ENCODE measurements around the gene NAA38. TPM values are rescaled to one million over a fixed set of nuclear protein-coding genes. Genes with fewer than 3 reads are reported as not detected.

Gene NAA38
- total and polyA plus RNA-seq, 8 donors = 20.1 to 87.2 (median 28.0) TPM

DNA sequence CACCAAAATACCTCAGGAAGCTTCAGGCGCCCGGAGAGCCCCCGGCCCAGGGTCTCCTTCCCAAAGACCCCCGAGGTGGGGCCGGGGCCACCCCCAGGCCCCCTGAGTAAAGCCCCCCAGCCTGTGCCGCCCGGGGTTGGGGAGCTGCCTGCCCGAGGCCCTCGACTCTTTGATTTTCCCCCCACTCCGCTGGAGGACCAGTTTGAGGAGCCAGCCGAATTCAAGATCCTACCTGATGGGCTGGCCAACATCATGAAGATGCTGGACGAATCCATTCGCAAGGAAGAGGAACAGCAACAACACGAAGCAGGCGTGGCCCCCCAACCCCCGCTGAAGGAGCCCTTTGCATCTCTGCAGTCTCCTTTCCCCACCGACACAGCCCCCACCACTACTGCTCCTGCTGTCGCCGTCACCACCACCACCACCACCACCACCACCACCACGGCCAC, 9.2 kb downstream of the NAA38 start:
- no peaks in the 10 kb centered on the region for H3K27me3 ChIP-seq
- peaks cover 0 to 32% (median 6%) of the 10 kb centered on the region in 3 donors for H3K36me3 ChIP-seq
- DNase-seq (peak in 3 of 6 donors; percentile 23 to 67 (median 44)), ATAC-seq (no peak), FAIRE-seq (no peak)
- TF ChIP-seq, protein P1, sequence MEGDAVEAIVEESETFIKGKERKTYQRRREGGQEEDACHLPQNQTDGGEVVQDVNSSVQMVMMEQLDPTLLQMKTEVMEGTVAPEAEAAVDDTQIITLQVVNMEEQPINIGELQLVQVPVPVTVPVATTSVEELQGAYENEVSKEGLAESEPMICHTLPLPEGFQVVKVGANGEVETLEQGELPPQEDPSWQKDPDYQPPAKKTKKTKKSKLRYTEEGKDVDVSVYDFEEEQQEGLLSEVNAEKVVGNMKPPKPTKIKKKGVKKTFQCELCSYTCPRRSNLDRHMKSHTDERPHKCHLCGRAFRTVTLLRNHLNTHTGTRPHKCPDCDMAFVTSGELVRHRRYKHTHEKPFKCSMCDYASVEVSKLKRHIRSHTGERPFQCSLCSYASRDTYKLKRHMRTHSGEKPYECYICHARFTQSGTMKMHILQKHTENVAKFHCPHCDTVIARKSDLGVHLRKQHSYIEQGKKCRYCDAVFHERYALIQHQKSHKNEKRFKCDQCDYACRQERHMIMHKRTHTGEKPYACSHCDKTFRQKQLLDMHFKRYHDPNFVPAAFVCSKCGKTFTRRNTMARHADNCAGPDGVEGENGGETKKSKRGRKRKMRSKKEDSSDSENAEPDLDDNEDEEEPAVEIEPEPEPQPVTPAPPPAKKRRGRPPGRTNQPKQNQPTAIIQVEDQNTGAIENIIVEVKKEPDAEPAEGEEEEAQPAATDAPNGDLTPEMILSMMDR (IDR thresholded peaks at IDR 0.05) = no peak
- H3K27ac ChIP-seq = no peak overlapping the region
- no peak overlapping the region for H3K4me3 ChIP-seq
- peaks cover 7 to 10% (median 9%) of the 10 kb centered on the region in 3 donors for H3K4me1 ChIP-seq
- H3K9me3 ChIP-seq = no peaks in the 10 kb centered on the region
- 83 to 96% methylated on average over 12 to 20 of the region's 20 CpGs for WGBS, 2 donors
- intact Hi-C loops (cut with DNase I) = no loop called here

DNA sequence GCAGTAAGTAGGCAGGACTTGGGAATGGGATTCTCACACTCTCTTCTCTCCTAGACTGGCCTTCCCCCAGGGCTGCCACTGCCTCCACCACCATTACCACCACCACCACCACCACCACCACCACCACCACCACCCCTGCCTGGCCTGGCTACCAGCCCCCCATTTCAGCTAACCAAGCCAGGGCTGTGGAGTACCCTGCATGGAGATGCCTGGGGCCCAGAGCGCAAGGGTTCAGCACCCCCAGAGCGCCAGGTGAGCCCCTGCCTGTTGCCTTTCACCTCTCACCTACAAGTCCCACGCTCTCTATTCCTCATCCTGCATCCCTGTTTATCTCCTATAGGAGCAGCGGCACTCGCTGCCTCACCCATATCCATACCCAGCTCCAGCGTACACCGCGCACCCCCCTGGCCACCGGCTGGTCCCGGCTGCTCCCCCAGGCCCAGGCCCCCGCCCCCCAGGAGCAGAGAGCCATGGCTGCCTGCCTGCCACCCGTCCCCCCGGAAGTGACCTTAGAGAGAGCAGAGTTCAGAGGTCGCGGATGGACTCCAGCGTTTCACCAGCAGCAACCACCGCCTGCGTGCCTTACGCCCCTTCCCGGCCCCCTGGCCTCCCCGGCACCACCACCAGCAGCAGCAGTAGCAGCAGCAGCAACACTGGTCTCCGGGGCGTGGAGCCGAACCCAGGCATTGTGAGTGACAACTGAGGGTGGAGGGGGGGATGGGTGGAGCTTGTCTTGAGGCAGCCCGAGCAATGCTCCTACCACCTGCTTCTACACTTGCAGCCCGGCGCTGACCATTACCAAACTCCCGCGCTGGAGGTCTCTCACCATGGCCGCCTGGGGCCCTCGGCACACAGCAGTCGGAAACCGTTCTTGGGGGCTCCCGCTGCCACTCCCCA, 10.3 kb downstream of the NAA38 start:
- H3K36me3 ChIP-seq = peaks cover 0 to 27% (median 6%) of the 10 kb centered on the region in 3 donors

DNA sequence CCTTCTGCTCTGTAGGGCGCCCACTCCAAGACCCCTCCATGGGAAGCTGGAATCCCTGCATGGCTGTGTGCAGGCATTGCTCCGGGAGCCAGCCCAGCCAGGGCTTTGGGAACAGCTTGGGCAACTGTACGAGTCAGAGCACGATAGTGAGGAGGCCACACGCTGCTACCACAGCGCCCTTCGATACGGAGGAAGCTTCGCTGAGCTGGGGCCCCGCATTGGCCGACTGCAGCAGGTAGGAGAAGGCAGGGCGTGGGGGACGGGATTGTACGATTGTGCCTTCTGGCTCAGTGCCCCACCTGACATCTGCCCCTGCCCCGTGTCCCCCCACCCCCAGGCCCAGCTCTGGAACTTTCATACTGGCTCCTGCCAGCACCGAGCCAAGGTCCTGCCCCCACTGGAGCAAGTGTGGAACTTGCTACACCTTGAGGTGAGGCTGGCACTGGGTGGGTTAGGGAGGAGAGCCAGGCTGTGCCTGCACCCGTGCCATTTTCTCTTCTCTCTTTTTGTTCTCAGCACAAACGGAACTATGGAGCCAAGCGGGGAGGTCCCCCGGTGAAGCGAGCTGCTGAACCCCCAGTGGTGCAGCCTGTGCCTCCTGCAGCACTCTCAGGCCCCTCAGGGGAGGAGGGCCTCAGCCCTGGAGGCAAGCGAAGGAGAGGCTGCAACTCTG, 11.2 kb downstream of the NAA38 start:
- H3K9me3 ChIP-seq = no peaks in the 10 kb centered on the region
- DNase-seq = peak in 4 of 6 donors; percentile 26 to 76 (median 49)
- WGBS, 2 donors = 77 to 84% methylated on average over 22 of the region's 22 CpGs
- H3K27me3 ChIP-seq = no peaks in the 10 kb centered on the region
- intact Hi-C loops (cut with DNase I) = no loop called here
- H3K4me1 ChIP-seq = peaks cover 10 to 12% (median 11%) of the 10 kb centered on the region in 3 donors
- H3K27ac ChIP-seq = no peak overlapping the region
- TF ChIP-seq, protein P1 (IDR thresholded peaks at IDR 0.05) = no peak
- no peak overlapping the region for H3K4me3 ChIP-seq
- ATAC-seq = no peak
- H3K36me3 ChIP-seq = peaks cover 0 to 27% (median 6%) of the 10 kb centered on the region in 3 donors
- no peak for FAIRE-seq

More for the DNA sequence above, 10.3 kb downstream of the NAA38 start:
- TF ChIP-seq, protein P1 (IDR thresholded peaks at IDR 0.05) = no peak
- Histone ChIP-seq H3K4me3 (no peak overlapping the region), H3K27me3 (no peaks in the 10 kb centered on the region), H3K9me3 (no peaks in the 10 kb centered on the region), H3K27ac (no peak overlapping the region), H3K4me1 (peaks cover 7 to 10% (median 9%) of the 10 kb centered on the region in 3 donors)
- intact Hi-C loops (cut with DNase I) = no loop called here
- peak in 5 of 6 donors; percentile 29 to 77 (median 54) for DNase-seq
- no peak for FAIRE-seq
- ATAC-seq = no peak
- WGBS, 2 donors = 85 to 87% methylated on average over 34 of the region's 34 CpGs

DNA sequence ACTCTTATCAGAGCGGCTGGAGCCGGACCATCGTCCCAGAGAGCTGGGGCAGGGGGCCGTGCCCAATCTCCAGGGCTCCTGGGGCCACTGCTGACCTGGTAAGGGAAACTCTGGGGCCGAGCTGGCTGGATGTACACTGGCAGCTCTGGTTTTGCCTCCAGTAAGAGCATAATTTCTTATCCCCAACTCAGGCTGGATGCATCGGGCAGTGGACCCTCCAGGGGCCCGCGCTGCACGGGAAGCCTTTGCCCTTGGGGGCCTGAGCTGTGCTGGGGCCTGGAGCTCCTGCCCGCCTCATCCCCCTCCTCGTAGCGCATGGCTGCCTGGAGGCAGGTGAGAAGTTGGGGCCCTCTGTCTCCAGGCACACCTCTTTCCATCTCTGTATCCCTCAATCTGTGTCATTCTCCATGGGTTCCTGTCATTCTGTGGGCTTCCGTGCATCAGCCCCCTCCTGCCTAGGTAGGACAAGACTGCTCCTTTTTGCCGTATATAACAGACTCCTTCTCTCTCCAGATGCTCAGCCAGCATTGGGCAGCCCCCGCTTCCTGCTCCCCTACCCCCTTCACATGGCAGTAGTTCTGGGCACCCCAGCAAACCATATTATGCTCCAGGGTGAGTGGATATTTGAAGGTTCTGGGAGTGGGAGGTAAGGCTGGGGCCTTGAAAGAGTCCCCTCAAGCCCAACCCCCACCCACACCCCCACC, 11.8 kb downstream of the NAA38 start:
- TF ChIP-seq, protein P1 (IDR thresholded peaks at IDR 0.05) = no peak
- no peak for ATAC-seq
- Histone ChIP-seq H3K4me1 (peaks cover 13 to 18% (median 17%) of the 10 kb centered on the region in 3 donors), H3K9me3 (no peaks in the 10 kb centered on the region), H3K27me3 (no peaks in the 10 kb centered on the region), H3K4me3 (peak overlapping the region in 3 of 4 donors; percentile 56 to 63 (median 59)), H3K27ac (peak overlapping the region; percentile 90 to 99 (median 96)), H3K36me3 (peaks cover 0 to 26% (median 6%) of the 10 kb centered on the region in 3 donors)
- DNase-seq = peak in 4 of 6 donors; percentile 37 to 69 (median 56)
- no peak for FAIRE-seq
- intact Hi-C loops (cut with DNase I) = no loop called here
- 61 to 65% methylated on average over 15 of the region's 15 CpGs for WGBS, 2 donors

All from pancreas (tissue), 10 donors.